NCI-H1436 treated with DMSO at 0.1 percent for 48 hours (cell line): ENCODE results near the gene RAPGEF2.
"Not testable (repeated sequence)": the region's sequence is repeated elsewhere in the genome, so short reads cannot be mapped to it uniquely, and the experiment has no call there.

Experiments used
- DNase-seq: peaks from one replicate; lab custom pipeline; 2025; lab: John Stamatoyannopoulos, UW

Gene RAPGEF2, protein sequence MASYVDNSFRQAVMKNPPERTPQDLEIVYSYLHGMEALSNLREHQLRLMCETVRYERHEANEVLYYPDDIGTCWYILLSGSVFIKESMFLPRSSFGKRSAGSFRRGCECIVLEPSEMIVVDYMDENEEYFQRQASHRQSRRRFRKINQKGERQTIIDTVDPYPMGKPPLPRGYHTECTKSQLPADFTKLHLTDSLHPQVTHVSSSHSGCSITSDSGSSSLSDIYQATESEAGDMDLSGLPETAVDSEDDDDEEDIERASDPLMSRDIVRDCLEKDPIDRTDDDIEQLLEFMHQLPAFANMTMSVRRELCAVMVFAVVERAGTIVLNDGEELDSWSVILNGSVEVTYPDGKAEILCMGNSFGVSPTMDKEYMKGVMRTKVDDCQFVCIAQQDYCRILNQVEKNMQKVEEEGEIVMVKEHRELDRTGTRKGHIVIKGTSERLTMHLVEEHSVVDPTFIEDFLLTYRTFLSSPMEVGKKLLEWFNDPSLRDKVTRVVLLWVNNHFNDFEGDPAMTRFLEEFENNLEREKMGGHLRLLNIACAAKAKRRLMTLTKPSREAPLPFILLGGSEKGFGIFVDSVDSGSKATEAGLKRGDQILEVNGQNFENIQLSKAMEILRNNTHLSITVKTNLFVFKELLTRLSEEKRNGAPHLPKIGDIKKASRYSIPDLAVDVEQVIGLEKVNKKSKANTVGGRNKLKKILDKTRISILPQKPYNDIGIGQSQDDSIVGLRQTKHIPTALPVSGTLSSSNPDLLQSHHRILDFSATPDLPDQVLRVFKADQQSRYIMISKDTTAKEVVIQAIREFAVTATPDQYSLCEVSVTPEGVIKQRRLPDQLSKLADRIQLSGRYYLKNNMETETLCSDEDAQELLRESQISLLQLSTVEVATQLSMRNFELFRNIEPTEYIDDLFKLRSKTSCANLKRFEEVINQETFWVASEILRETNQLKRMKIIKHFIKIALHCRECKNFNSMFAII (N-terminal part only)

DNA sequence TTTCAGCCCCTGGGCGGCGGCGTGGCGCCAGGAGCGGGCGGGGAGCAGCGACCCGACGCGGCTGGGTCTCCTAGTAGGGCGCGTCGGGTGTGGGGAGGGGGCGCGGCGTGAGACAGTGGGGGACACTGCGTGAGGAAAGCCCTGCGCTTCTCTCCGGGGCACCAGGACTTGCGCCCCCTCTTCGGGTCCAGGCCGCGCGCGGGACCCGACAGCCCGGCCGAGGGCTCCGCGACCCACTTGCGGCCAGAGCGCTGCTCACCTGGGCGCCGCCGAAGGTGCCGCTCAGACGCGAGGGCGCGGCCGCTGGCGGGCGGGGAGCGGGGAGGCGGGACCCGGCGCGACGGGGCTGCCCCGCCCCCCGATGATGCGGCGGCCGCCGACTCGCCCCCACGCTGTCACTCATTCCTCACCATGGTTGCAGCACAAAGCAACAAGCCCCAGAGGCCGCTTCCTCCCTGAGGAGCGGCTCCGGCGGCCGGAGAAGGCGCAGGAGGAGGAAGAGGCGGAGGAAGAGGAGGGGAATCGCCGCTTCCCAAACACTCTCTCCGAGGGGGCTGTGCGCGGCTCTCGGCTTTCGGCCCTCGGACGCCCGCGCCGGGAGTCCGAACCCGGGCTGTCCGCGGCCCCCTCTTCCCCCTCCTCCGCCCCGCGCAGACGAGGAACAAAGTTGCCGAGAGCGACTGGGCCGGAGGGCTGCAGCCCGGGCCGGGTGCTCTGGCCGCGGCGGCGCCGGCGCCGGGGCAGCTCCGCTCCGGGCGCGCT lies at the start of gene RAPGEF2:
TSS of gene RAPGEF2 (plus strand) at position 458 of the 762 bp plus-strand sequence. CDS start 1,084 bp downstream, outside the sequence.
- DNase-seq: peak; percentile 48

DNA sequence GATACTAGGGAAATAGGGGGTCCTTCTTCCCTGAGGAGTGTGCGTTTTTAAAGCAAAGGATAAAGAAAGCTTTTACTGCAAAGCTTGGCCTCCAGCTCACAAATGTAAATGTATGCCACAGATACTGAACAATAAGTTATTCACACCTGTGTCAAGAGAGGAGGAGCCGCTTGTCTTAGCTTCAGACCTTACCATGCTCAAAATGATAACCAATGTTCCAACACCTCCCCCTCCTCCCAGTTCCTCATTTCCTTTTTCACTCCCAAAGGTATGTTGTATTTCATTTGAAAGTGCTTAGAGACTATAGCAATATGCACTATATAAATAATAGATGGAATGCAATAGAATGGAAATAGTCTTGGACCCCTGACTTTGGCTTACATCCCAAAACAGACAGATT lies 47.0 kb upstream of the RAPGEF2 start:
- DNase-seq: no peak

DNA sequence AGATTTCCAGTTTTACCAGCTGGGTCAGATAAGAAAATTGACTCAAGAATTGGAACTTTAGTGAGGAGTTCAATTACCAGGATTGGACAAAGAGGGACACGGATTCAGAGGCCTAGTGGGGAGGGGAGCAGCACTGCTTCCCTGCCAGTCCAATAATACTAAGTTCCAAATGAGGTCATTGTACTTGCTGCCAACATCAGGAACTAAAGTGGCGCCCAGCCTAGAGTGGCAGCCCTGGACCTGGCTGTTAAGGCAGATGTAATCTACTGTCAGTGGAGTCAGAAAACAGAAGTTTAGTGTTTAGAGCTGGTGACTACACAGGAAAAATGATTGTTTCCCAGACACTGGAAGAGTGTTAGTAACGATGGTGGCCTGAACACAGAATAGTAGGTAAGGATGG lies 42.7 kb upstream of the RAPGEF2 start:
- no peak for DNase-seq

- no peak for DNase-seq
Observed at GRCh38 chr4:159062381-159062780, 40.5 kb upstream of the RAPGEF2 start.

DNA sequence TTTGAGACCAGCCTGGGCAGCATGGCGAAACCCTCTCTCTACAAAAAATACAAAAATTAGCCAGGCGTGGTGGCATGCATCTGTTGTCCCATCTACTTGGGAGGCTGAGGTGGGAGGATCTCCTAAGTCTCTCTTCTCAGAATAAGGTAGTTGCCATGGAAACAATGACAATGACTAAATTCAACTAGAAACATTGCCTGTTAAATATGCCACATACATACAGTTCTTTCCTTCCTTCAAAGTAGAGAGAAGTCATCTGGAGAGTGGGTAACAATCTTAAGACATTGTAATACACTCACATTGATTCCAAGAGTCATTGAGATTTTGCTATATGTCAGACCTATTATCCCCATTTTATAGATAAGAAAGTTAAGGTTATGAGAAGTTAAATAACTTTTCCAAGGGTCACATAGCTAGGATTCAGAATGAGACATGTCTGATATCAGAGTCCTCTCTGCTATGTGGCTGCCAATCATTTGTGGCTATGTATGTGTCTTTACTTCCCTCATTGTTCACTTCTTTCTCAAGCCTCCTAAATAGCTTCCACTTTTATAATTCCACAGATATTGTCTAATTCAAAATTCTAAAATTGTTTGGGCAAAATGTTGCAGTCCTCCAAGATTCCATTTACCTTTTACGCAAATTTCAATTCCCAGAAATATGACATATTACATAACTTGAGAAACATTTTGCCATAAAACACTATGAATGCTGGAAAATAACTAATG lies 37.2 kb upstream of the RAPGEF2 start:
- no peak for DNase-seq

DNA sequence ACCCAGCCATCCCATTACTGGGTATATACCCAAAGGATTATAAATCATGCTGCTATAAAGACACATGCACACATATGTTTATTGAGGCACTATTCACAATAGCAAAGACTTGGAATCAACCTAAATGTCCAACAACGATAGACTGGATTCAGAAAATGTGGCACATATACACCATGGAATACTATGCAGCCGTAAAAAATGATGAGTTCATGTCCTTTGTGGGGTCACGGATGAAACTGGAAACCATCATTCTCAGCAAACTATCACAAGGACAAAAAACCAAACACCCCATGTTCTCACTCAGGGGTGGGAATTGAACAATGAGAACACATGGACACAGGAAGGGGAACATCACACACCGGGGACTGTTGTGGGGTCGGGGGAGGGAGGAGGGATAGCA lies 34.7 kb upstream of the RAPGEF2 start:
- DNase-seq: not testable (repeated sequence)

DNA sequence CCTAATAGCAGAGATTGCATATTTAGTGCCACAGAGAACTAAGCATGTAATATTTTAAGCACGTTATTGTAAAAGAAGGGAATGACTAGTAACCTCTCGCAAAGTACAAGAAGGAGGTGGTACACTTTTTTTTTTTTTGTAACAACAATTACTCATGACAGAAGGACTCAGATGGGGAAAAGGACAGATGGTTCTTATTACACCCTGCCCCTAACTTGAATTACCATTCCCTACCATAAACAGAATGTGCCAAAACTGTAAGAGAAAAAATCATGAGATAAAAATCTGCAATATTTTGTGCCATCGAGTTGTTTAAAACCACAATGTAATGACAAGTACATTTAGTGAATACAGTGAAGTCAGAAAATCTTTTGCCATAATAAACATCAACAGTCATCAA lies 33.0 kb upstream of the RAPGEF2 start:
- DNase-seq: no peak

DNA sequence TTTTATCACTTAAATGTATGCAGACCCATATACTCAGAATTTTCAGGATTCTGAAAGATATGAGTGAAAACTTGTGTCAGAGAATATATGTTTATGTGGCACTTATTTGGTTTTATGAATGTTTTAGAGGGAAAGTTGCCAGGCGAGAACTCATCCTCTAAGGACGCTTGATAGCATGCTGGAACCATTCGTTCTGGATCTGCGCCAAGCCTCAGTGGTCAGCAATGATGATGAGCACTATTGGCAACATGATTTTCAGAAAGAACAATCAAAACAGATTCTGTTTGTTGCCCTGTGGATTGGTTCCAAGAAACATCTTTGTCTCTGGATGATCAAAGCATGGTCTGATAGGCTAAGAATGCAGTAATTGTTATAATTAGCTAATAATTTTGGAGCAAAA lies 32.1 kb upstream of the RAPGEF2 start:
- DNase-seq: no peak

DNA sequence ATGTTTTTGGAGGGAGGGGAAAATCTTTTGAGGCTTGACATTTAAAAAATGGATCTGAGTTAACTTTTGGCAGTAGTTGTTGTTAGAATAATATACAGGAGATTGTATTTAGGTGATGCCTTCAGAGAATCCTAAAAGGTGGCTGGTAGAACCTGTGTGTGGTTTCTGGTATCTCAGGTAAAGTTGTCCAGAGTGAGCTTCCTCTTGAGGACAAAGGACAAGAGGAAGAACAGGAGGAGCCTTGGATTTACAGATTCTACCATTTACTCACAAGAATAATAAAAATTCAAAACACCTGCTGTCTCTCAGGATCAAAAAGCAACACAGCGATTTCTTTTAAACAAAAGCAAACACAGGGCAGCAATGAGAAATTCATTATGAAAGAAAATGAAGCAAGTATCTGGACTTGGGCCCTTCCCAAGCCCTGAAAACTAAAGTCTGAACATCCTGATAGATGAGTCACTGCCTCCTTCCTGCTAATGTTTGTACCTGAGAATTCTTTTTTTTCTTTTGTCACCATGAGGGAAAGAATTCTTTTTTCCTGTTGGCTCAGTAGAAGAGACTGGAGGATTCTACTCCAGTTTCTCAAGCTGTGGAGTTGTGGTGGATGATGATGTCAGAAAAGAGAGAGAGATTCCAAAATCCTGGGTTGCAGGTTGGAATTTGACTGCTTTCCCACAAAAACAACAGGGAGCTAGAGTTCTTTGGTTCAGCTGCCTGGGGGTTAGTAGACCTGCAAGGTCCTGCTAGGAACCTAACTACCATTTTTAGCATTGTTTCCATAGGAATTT lies 31.5 kb upstream of the RAPGEF2 start:
- DNase-seq: no peak

GRCh38 chr4:159071969-159072765 lies 30.7 kb upstream of the RAPGEF2 start:
- DNase-seq: no peak

- DNase-seq: no peak
Observed at GRCh38 chr4:159075531-159075932, 27.3 kb upstream of the RAPGEF2 start.

- DNase-seq: not testable (repeated sequence)
Observed at GRCh38 chr4:159077018-159077417, 25.9 kb upstream of the RAPGEF2 start.

DNA sequence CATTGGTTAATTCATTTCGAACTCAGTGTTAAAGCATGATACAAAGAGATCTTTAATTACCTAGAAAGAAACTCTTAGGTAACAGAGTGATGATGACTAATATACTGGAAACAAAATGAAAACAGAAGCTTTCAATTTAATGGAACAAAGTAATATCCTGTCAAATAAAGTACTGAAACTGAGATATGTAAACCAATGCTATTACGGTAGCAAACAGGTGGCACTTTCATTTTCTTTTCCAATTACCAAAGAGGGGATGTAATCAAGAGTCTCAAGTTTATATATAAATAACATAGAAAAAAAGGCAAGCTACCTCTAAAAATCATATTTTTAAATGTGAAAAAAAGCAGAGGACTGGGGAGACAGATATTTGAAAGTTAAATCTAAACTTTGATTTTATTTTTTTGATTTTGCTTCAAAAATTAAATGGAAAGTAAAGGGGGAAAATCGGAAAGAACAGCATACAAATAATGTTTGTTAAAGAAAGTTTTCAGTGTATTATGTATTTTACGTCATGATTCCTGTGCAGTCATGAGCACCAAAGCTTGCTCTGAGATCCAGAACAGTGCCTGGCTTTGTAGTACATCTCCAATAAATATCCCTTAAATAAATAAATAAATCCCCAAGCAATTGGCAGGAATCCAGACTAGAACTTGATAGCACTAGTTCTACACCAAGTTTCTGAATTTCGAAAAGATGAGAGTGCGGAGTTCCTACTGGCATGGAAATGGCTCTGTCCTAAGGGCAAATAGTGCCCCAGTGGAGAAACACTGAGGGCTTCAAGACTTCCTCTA lies 25.0 kb upstream of the RAPGEF2 start:
- no peak for DNase-seq

GRCh38 chr4:159079074-159079473 lies 23.8 kb upstream of the RAPGEF2 start:
- DNase-seq: no peak

DNA sequence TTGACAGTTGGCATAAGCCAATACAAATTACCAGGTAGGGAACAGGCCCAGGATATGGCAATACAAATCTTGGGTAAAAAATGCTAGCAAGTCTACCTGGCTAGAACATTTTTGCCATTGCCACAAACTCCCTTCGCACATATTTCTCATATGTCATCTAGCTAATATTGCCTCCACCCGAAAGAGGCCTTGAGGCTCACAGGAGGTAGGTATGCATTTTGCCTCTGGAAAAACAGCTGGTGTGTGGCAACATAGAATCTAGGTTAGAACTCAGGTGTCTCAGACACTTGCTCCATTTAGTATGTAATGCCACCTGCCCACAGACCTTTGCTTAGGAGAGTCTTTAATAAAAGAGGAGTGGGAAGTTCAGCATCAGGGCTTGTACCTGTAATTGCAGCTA lies 16.3 kb upstream of the RAPGEF2 start:
- no peak for DNase-seq

GRCh38 chr4:159090255-159090654 lies 12.6 kb upstream of the RAPGEF2 start:
- no peak for DNase-seq

DNA sequence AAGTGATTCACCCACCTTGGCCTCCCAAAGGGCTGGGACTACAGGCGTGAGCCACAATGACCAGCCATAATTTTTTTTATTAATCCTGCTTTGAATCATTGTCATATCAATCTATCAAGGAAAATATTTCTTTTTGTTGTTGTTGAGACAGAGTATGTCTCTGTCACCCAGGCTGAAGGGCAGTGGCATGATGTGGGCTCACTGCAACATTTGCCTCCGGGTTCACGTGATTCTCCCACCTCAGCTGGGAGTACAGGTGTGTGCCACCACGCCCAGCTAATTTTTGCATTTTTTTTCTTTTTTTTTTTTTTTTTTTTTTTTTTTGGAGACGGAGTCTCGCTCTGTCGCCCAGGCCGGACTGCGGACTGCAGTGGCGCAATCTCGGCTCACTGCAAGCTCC lies 8.7 kb upstream of the RAPGEF2 start:
- not testable (repeated sequence) for DNase-seq

DNA sequence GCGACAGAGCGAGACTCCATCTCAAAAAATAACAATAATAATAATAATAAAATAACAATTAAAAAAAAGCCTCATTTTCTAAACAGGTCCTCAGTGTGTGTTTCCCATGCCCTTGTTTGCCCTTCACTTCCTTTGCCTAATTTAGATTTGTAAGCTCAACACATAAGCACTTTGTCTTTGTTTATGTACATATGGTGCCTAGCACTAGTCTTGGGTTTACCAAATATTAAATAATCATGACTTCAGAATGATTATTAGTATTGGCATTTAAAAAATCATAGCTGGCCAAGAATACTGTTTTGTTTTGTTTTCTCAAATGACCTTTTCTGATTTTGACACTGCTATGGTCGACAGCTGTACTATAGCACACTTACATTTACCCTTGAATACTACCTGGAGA lies 6.4 kb upstream of the RAPGEF2 start:
- no peak for DNase-seq

DNA sequence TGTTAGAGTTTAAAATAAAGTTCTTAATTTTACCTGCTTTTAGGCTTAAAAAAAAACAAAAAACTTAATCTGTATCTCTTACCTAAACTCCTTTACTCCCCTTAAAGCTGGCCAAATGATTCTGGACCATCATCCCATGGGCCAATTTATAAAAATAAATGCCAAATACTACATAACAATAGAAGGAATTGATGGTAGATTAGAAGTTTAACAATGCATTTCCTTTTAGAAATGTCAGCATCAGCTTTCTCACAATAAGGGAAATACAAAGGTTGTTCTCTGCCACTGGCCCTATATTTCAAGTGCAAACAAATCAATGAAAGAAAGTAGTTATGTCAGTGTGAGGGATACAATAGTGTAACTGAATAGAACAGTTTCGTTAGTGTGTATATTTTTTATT lies 5.7 kb upstream of the RAPGEF2 start:
- no peak for DNase-seq
